ENCODE measurements around the gene CORO2A.

CORO2A gene

DNA sequence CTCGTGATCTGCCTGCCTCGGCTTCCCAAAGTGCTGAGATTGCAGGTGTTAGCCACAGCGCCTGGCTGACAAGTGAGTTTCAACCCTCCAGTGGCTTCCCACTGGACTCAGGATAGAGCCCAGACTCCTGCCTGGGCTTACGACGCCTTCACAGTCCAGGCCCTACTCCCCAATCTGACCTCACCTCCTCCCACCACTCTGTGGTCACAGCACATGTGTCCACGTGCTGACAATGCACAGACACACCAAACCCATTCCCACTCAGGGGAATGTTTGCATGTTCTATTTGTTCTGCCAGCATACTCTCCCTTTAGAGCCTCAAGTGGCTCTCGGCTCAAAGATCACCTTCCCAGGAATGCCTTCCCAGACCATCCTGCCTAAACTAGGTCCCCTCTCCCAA is 42.3 kb downstream of the CORO2A start:
- no peak overlapping the region for H3K4me3 ChIP-seq (ENCODE audit: low read depth, low read length)
- POLR2A ChIA-PET, result no interaction called here
- DNase-seq (ENCODE audit: low read depth, low spot score), result no peak
- CTCF ChIA-PET, result interaction anchor here (1.5 kb wide), 1 partner anchor 114 kb away, joined by 3 read pairs; no protein-coding TSS in a partner anchor
- TF ChIP-seq, protein P1, sequence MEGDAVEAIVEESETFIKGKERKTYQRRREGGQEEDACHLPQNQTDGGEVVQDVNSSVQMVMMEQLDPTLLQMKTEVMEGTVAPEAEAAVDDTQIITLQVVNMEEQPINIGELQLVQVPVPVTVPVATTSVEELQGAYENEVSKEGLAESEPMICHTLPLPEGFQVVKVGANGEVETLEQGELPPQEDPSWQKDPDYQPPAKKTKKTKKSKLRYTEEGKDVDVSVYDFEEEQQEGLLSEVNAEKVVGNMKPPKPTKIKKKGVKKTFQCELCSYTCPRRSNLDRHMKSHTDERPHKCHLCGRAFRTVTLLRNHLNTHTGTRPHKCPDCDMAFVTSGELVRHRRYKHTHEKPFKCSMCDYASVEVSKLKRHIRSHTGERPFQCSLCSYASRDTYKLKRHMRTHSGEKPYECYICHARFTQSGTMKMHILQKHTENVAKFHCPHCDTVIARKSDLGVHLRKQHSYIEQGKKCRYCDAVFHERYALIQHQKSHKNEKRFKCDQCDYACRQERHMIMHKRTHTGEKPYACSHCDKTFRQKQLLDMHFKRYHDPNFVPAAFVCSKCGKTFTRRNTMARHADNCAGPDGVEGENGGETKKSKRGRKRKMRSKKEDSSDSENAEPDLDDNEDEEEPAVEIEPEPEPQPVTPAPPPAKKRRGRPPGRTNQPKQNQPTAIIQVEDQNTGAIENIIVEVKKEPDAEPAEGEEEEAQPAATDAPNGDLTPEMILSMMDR (IDR thresholded peaks at IDR 0.05; ENCODE audit: insufficient read depth, low read length, missing control alignments), result no peak

DNA sequence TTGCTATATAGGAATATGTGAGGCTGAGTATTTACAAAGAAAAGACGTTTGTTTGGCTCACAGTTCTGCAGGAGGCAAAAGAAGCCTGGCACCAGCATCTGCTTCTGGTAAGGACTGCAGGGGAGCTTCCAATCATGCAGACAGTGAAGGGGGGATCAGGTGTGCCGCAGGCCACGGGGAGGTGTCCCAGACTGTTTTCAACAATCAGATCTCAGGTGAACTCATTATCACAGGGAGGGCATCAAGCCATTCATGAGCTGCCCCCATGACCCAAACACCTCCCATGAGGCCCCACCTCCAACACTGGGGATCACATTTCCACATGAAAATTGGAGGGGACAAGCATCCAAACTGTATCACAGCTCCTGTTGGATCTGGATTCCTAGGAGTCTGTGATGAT is 43.0 kb downstream of the CORO2A start:
- H3K4me3 ChIP-seq (ENCODE audit: low read depth, low read length), result no peak overlapping the region
- DNase-seq (ENCODE audit: low read depth, low spot score), result no peak
- ChIA-PET POLR2A (no interaction called here), CTCF (interaction anchor here (0.8 to 1.5 kb wide), 2 partner anchors 44 to 115 kb away, joined by 3 read pairs; no protein-coding TSS in a partner anchor)
- TF ChIP-seq, protein P1 (IDR thresholded peaks at IDR 0.05; ENCODE audit: insufficient read depth, low read length, missing control alignments), result no peak

GRCh38 chr9:98148486-98148885 is 44.0 kb downstream of the CORO2A start:
- CTCF ChIA-PET, result interaction anchor here (1.5 kb wide), 1 partner anchor 116 kb away, joined by 3 read pairs; no protein-coding TSS in a partner anchor
- H3K4me3 ChIP-seq (ENCODE audit: low read depth, low read length), result no peak overlapping the region
- TF ChIP-seq, protein P1 (IDR thresholded peaks at IDR 0.05; ENCODE audit: insufficient read depth, low read length, missing control alignments), result no peak
- POLR2A ChIA-PET, result no interaction called here
- no peak for DNase-seq (ENCODE audit: low read depth, low spot score)

DNA sequence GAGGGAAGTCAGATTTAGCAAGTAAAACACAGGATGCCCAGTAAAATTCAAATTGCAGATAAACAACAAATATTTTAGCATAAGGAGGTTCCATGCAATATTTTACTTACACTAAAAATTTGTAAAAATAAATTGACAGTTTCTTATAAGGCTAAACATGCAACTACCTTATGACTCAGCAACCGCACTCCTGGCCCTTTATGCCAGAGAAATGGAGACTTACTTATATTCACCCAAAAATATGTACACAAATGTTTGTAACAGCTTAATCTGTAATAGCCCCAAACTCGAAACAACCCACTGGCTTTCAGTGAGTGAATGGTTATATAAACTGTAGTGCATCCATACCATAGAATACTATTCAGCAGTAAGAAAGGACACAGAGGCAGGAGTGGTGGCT is 44.9 kb downstream of the CORO2A start:
- TF ChIP-seq, protein P1 (IDR thresholded peaks at IDR 0.05; ENCODE audit: insufficient read depth, low read length, missing control alignments), result no peak
- DNase-seq (ENCODE audit: low read depth, low spot score), result no peak
- CTCF ChIA-PET, result interaction anchor here (1.4 kb wide), 1 partner anchor 15 kb away, joined by 3 read pairs; no protein-coding TSS in a partner anchor
- POLR2A ChIA-PET, result no interaction called here
- H3K4me3 ChIP-seq (ENCODE audit: low read depth, low read length), result no peak overlapping the region

GRCh38 chr9:98146101-98146991 is 46.1 kb downstream of the CORO2A start:
- no peak overlapping the region for H3K4me3 ChIP-seq (ENCODE audit: low read depth, low read length)
- ChIA-PET CTCF (interaction anchor here (0.6 kb wide), 1 partner anchor 59 kb away, joined by 3 read pairs; no protein-coding TSS in a partner anchor), POLR2A (no interaction called here)
- TF ChIP-seq, protein P1 (IDR thresholded peaks at IDR 0.05; ENCODE audit: insufficient read depth, low read length, missing control alignments), result no peak
- no peak for DNase-seq (ENCODE audit: low read depth, low spot score)

DNA sequence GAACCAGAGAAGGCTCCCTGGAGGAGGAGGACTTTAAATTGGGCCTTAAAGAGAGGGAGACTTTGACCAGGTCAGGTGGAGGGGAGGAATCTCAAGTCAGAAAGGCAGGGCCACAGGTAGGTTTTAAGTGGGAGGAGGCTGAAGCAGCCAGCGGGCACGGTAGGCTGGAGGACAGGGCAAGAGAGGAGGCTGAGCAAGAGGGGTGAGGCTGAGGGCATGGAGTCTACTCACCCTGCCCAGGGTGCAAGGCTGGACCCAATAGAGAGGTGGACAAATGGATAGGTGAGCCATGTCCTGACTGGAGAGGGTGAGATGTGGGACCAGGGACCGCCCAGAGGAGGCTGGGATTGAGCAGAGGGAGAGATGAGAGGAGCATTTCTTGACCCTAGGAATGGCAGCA is 47.8 kb downstream of the CORO2A start:
- H3K4me3 ChIP-seq (ENCODE audit: low read depth, low read length), result no peak overlapping the region
- DNase-seq (ENCODE audit: low read depth, low spot score), result no peak
- ChIA-PET CTCF (no interaction called here), POLR2A (no interaction called here)
- TF ChIP-seq, protein P1 (IDR thresholded peaks at IDR 0.05; ENCODE audit: insufficient read depth, low read length, missing control alignments), result no peak
